HepG2 (cell line): ENCODE data around the gene SLC19A1. TPM values are rescaled to one million over a fixed set of nuclear protein-coding genes. Genes with fewer than 3 reads are reported as not detected.

ENCODE experiments used
- BCLAF1 ChIP-seq: fragments of 450-650 bp; IDR thresholded peaks from 2 replicates; pipeline ENCODE4 v1.6.1; 2017; ENCODE audit warnings: mild to moderate bottlenecking
- CHD2 ChIP-seq: IDR thresholded peaks from 2 replicates; pipeline ENCODE4 v1.6.1; 2011; ENCODE audit warnings: low read depth, low read length, improper control_type of control experiment
- CHD4 ChIP-seq: fragments of 200-600 bp; sonication (generic); IDR thresholded peaks from 2 replicates; pipeline ENCODE4 v1.7.0; 2017; ENCODE audit warnings: mild to moderate bottlenecking, low read length, borderline replicate concordance
- HINFP ChIP-seq: sonication (generic); formaldehyde crosslinking; IDR thresholded peaks from 2 replicates; pipeline ENCODE4 v1.4.0; 2020; ENCODE audit warnings: low read depth, mild to moderate bottlenecking, missing genetic modification reagents
- KDM5B ChIP-seq: sonication (generic); formaldehyde crosslinking; IDR thresholded peaks from 2 replicates; pipeline ENCODE4 v1.4.0; 2020; ENCODE audit warnings: missing genetic modification reagents, mild to moderate bottlenecking, borderline replicate concordance
- MAFG ChIP-seq: sonication (generic); formaldehyde crosslinking; IDR thresholded peaks from 2 replicates; pipeline ENCODE4 v1.5.1; 2020; ENCODE audit warnings: mild to moderate bottlenecking, missing genetic modification reagents
- NONO ChIP-seq, 2 experiments: fragments of 450-650 bp in 1 of 2; sonication (generic) in 1 of 2; formaldehyde crosslinking in 1 of 2; IDR thresholded peaks in 1 of 2; conservative IDR thresholded peaks in 1 of 2; 2 replicates each; pipeline versions ENCODE4 v1.6.1 to v1.8.0; 2017 to 2022; ENCODE audit warnings: mild to moderate bottlenecking in 1 of 2, missing genetic modification reagents in 1 of 2, moderate library complexity in 1 of 2
- ONECUT2 ChIP-seq: sonication (generic); formaldehyde crosslinking; IDR thresholded peaks from 2 replicates; pipeline ENCODE4 v1.4.0; 2020; ENCODE audit warnings: missing genetic modification reagents
- RFX3 ChIP-seq: IDR thresholded peaks from 2 replicates; pipeline ENCODE4 v1.6.1; 2016; ENCODE audit warnings: missing biosample characterization, missing genetic modification reagents
- SAP130 ChIP-seq: IDR thresholded peaks from 2 replicates; pipeline ENCODE4 v1.6.1; 2016; ENCODE audit warnings: low read depth
- SP140L ChIP-seq: sonication (generic); formaldehyde crosslinking; IDR thresholded peaks from 2 replicates; pipeline ENCODE4 v1.4.0; 2020; ENCODE audit warnings: missing genetic modification reagents, borderline replicate concordance
- TEF ChIP-seq: sonication (generic); formaldehyde crosslinking; IDR thresholded peaks from 2 replicates; pipeline ENCODE4 v1.5.0; 2020; ENCODE audit warnings: missing genetic modification reagents
- TFE3 ChIP-seq: IDR thresholded peaks from 2 replicates; pipeline ENCODE4 v1.6.1; 2016
- ZGPAT ChIP-seq: IDR thresholded peaks from 2 replicates; pipeline ENCODE4 v1.6.1; 2016; ENCODE audit warnings: mild to moderate bottlenecking
- ZMYM3 ChIP-seq: sonication (generic); formaldehyde crosslinking; IDR thresholded peaks from 2 replicates; pipeline ENCODE4 v1.5.1; 2020; ENCODE audit warnings: mild to moderate bottlenecking, missing genetic modification reagents
- ZNF512 ChIP-seq: sonication (generic); formaldehyde crosslinking; IDR thresholded peaks from 2 replicates; pipeline ENCODE4 v1.4.0; 2020; ENCODE audit warnings: mild to moderate bottlenecking, missing genetic modification reagents
- ZNF652 ChIP-seq: IDR thresholded peaks from 2 replicates; pipeline ENCODE4 v1.6.1; 2016; ENCODE audit warnings: low read depth, borderline replicate concordance
- ZNF772 ChIP-seq: sonication (generic); formaldehyde crosslinking; IDR thresholded peaks from 2 replicates; pipeline ENCODE4 v1.5.0; 2020; ENCODE audit warnings: mild to moderate bottlenecking, missing genetic modification reagents
- ZSCAN21 ChIP-seq: sonication (generic); formaldehyde crosslinking; IDR thresholded peaks from 2 replicates; pipeline ENCODE4 v1.8.0; 2022; ENCODE audit warnings: mild to moderate bottlenecking, missing genetic modification reagents, moderate library complexity, borderline replicate concordance
- polyA plus RNA-seq, 8 experiments: library from polyadenylated mRNA; depleted of rRNA in 3 of 8; stranded (reverse) in 7 of 8; unstranded in 1 of 8; fragments of >200 nt; fragmentation: Illumina TruSeq in 4 of 8; extraction: Trizol in 4 of 8; gene quantifications; 2 replicates each; pipeline versions ENCODE4 v1.2.1 to v1.2.3, GENCODE V29; 2011 to 2016; ENCODE audit warnings: low read depth in 4 of 8, missing spikeins in 1 of 8, mixed read lengths in 1 of 8; ENCODE audit not compliant: insufficient read depth in 1 of 8
- total RNA-seq, 5 experiments: library from RNA; depleted of rRNA; stranded (reverse); fragments of >200 nt; fragmentation: Illumina TruSeq; extraction: Trizol; gene quantifications; 2 replicates each; pipeline ENCODE4 v1.2.3, GENCODE V29; 2016; ENCODE audit warnings: low read depth in 1 of 5

Gene SLC19A1
- total and polyA plus RNA-seq, 2 of the 13 experiments (the other 11 are each of a cell fraction or from before 2014, with no cell fraction given): 21.8 to 23.0 TPM

GRCh38 chr21:45528981-45529784, 13.1 kb downstream of the SLC19A1 start (continued):
- TF ChIP-seq BCLAF1: no peak
- TF ChIP-seq SP140L (CRISPR knock-in tag): no peak
- no peak for TF ChIP-seq RFX3 (CRISPR knock-in tag)
- TF ChIP-seq ONECUT2 (CRISPR knock-in tag): no peak
- no peak for TF ChIP-seq NONO (IDR thresholded peaks at IDR 0.05)
- TF ChIP-seq NONO (CRISPR knock-in tag; conservative IDR thresholded peaks at IDR 0.05): peak; percentile 71
- TF ChIP-seq ZNF512 (CRISPR knock-in tag): no peak
- peak; percentile 50; the same call in 1 of the 2 replicates for TF ChIP-seq HINFP (CRISPR knock-in tag)
- 0 out of 2 replicates have a peak, but pooled peaks have one; percentile 63 for TF ChIP-seq ZNF772 (CRISPR knock-in tag)
- no peak for TF ChIP-seq CHD2
- TF ChIP-seq CHD4: no peak
- TF ChIP-seq ZSCAN21 (CRISPR knock-in tag): peak; percentile 72; the same call in 1 of the 2 replicates
- TF ChIP-seq MAFG (CRISPR knock-in tag): no peak
- no peak for TF ChIP-seq TEF (CRISPR knock-in tag)
- TF ChIP-seq ZMYM3: 0 out of 2 replicates have a peak, but pooled peaks have one; percentile 39
- TF ChIP-seq ZGPAT (CRISPR knock-in tag): 0 out of 2 replicates have a peak, but pooled peaks have one; percentile 19
- peak; percentile 56 for TF ChIP-seq SAP130 (CRISPR knock-in tag)
- TF ChIP-seq TFE3: peak; percentile 87
- TF ChIP-seq KDM5B (CRISPR knock-in tag): no peak
- TF ChIP-seq ZNF652 (CRISPR knock-in tag): no peak
